Activated T-helper 2 cell treated with anti-CD3 and anti-CD28 coated beads, Interferon-gamma antibody, Interleukin-2, Interleukin-4, amounts not matched to agents 10 μg/mL and 5 μg/mL and 100 μg/mL, durations not matched to agents 14 hours and 24 hours and 36 hours (primary cell): ENCODE results near the gene CRYGA. TPM values are rescaled to one million over a fixed set of nuclear protein-coding genes. Genes with fewer than 3 reads are reported as not detected.
"Not testable (repeated sequence)": the region's sequence is repeated elsewhere in the genome, so short reads cannot be mapped to it uniquely, and the experiment has no call there.

ENCODE experiments used
- DNase-seq: peaks from one replicate; pipeline ENCODE4 v3.0.0; 2021; ENCODE audit warnings: low spot score
- H3K27ac Mint-ChIP-seq: one replicate; pipeline ENCODE4 v1.8.0; 2021; ENCODE audit warnings: mixed read lengths
- H3K27me3 Mint-ChIP-seq: one replicate; pipeline ENCODE4 v1.8.0; 2021; ENCODE audit warnings: low read depth, mixed read lengths
- H3K36me3 Mint-ChIP-seq: one replicate; pipeline ENCODE4 v1.8.0; 2021; ENCODE audit warnings: low read depth, mixed read lengths
- H3K4me1 Mint-ChIP-seq: one replicate; pipeline ENCODE4 v1.8.0; 2021; ENCODE audit warnings: low read depth, mixed read lengths
- H3K4me3 Mint-ChIP-seq: one replicate; pipeline ENCODE4 v1.8.0; 2021; ENCODE audit warnings: low read depth, mild to moderate bottlenecking, moderate library complexity, mixed read lengths
- H3K9me3 Mint-ChIP-seq: one replicate; pipeline ENCODE4 v1.8.0; 2021; ENCODE audit warnings: mixed read lengths
- intact Hi-C: fragments of 100-400 bp; cut with micrococcal nuclease; formaldehyde crosslinking; loops from one replicate; pipeline ENCODE4 v1.15.1; 2023
- total RNA-seq: library from RNA; stranded (reverse); gene quantifications from 2 replicates; pipeline ENCODE4 v1.2.3, GENCODE V29; 2022

Gene CRYGA
- total RNA-seq, 1 donor from 2014 or later: not detected

GRCh38 chr2:208150094-208150493 lies 13.3 kb downstream of the CRYGA start:
- Mint-ChIP-seq H3K27me3 (peaks cover 14% of the 10 kb centered on the region), H3K4me3 (no peak overlapping the region), H3K27ac (no peak overlapping the region), H3K4me1 (no peaks in the 10 kb centered on the region), H3K36me3 (no peaks in the 10 kb centered on the region), H3K9me3 (no peaks in the 10 kb centered on the region)
- intact Hi-C loops: no loop called here
- DNase-seq: no peak

GRCh38 chr2:208148803-208149202 lies 14.6 kb downstream of the CRYGA start:
- H3K27ac Mint-ChIP-seq: no peak overlapping the region
- H3K36me3 Mint-ChIP-seq: no peaks in the 10 kb centered on the region
- no peak overlapping the region for H3K4me3 Mint-ChIP-seq
- no peaks in the 10 kb centered on the region for H3K4me1 Mint-ChIP-seq
- H3K27me3 Mint-ChIP-seq: peaks cover 14% of the 10 kb centered on the region
- H3K9me3 Mint-ChIP-seq: no peaks in the 10 kb centered on the region
- intact Hi-C loops: loop anchor here (5.0 kb wide), 1 partner anchor 1762 kb away; no protein-coding TSS in a partner anchor
- DNase-seq: no peak

GRCh38 chr2:208147759-208148158 lies 15.6 kb downstream of the CRYGA start:
- Mint-ChIP-seq H3K36me3 (no peaks in the 10 kb centered on the region), H3K27ac (no peak overlapping the region), H3K4me1 (no peaks in the 10 kb centered on the region), H3K9me3 (no peaks in the 10 kb centered on the region), H3K27me3 (peaks cover 14% of the 10 kb centered on the region), H3K4me3 (no peak overlapping the region)
- intact Hi-C loops: loop anchor here (5.0 kb wide), 1 partner anchor 1760 kb away; no protein-coding TSS in a partner anchor
- no peak for DNase-seq

- Mint-ChIP-seq H3K9me3 (no peaks in the 10 kb centered on the region), H3K27me3 (peaks cover 10% of the 10 kb centered on the region), H3K4me3 (no peak overlapping the region), H3K4me1 (no peaks in the 10 kb centered on the region), H3K27ac (no peak overlapping the region), H3K36me3 (no peaks in the 10 kb centered on the region)
- DNase-seq: no peak
- intact Hi-C loops: loop anchor here (5.0 kb wide), 1 partner anchor 1760 kb away; no protein-coding TSS in a partner anchor
These were observed 16.4 kb downstream of the CRYGA start for GRCh38 chr2:208147008-208147407.

- no peaks in the 10 kb centered on the region for H3K9me3 Mint-ChIP-seq
- intact Hi-C loops: loop anchor here (5.0 kb wide), 1 partner anchor 1759 kb away; no protein-coding TSS in a partner anchor
- no peaks in the 10 kb centered on the region for H3K4me1 Mint-ChIP-seq
- no peak within 1 kb of the TSS for H3K4me3 Mint-ChIP-seq
- H3K27me3 Mint-ChIP-seq: peaks cover 8% of the 10 kb centered on the region
- H3K27ac Mint-ChIP-seq: no peak within 1 kb of the TSS
- no peak for DNase-seq
- no peaks in the 10 kb centered on the region for H3K36me3 Mint-ChIP-seq
These were observed 17.4 kb downstream of the CRYGA start, which contains the start of gene CRYGB for GRCh38 chr2:208146006-208146405. TSS of gene CRYGB (minus strand) at chr2:208146158. CDS start at chr2:208146120, 38 bp downstream.

- Mint-ChIP-seq H3K36me3 (no peaks in the 10 kb centered on the region), H3K27me3 (no peaks in the 10 kb centered on the region), H3K27ac (no peak overlapping the region), H3K9me3 (no peaks in the 10 kb centered on the region), H3K4me1 (no peaks in the 10 kb centered on the region), H3K4me3 (no peak overlapping the region)
- intact Hi-C loops: no loop called here
- no peak for DNase-seq
These were observed 20.2 kb downstream of the CRYGA start for GRCh38 chr2:208142925-208143799.

GRCh38 chr2:208142240-208142924 lies 21.0 kb downstream of the CRYGA start:
- no peak overlapping the region for H3K4me3 Mint-ChIP-seq
- H3K36me3 Mint-ChIP-seq: no peaks in the 10 kb centered on the region
- H3K4me1 Mint-ChIP-seq: no peaks in the 10 kb centered on the region
- H3K27ac Mint-ChIP-seq: no peak overlapping the region
- intact Hi-C loops: no loop called here
- no peak for DNase-seq
- no peaks in the 10 kb centered on the region for H3K27me3 Mint-ChIP-seq
- H3K9me3 Mint-ChIP-seq: no peaks in the 10 kb centered on the region

GRCh38 chr2:208139447-208139846 lies 23.9 kb downstream of the CRYGA start:
- DNase-seq: no peak
- Mint-ChIP-seq H3K27me3 (no peaks in the 10 kb centered on the region), H3K4me3 (no peak overlapping the region), H3K36me3 (no peaks in the 10 kb centered on the region), H3K9me3 (no peaks in the 10 kb centered on the region), H3K27ac (no peak overlapping the region), H3K4me1 (peaks cover 9% of the 10 kb centered on the region)
- intact Hi-C loops: no loop called here

- DNase-seq, H3K4me3 Mint-ChIP-seq, H3K27me3 Mint-ChIP-seq, H3K27ac Mint-ChIP-seq, intact Hi-C loops, H3K4me1 Mint-ChIP-seq, H3K36me3 Mint-ChIP-seq, H3K9me3 Mint-ChIP-seq: not testable (repeated sequence)
These were observed 25.1 kb downstream of the CRYGA start for GRCh38 chr2:208138334-208138733.

GRCh38 chr2:208136716-208137094 lies 26.7 kb downstream of the CRYGA start:
- Mint-ChIP-seq H3K4me1 (peaks cover 11% of the 10 kb centered on the region), H3K4me3 (no peak overlapping the region), H3K27ac (no peak overlapping the region), H3K9me3 (no peaks in the 10 kb centered on the region), H3K27me3 (no peaks in the 10 kb centered on the region), H3K36me3 (no peaks in the 10 kb centered on the region)
- no peak for DNase-seq
- intact Hi-C loops: no loop called here

GRCh38 chr2:208135794-208136715 lies 27.3 kb downstream of the CRYGA start:
- intact Hi-C loops: no loop called here
- H3K36me3 Mint-ChIP-seq: no peaks in the 10 kb centered on the region
- no peak for DNase-seq

GRCh38 chr2:208134928-208135586 lies 28.3 kb downstream of the CRYGA start:
- Mint-ChIP-seq H3K9me3 (no peaks in the 10 kb centered on the region), H3K36me3 (no peaks in the 10 kb centered on the region), H3K4me1 (peaks cover 11% of the 10 kb centered on the region), H3K4me3 (no peak overlapping the region), H3K27me3 (peaks cover 6% of the 10 kb centered on the region), H3K27ac (no peak overlapping the region)
- peak; percentile 11 for DNase-seq
- intact Hi-C loops: no loop called here

More at GRCh38 chr2:208135794-208136715, 27.3 kb downstream of the CRYGA start:
- H3K4me1 Mint-ChIP-seq: peaks cover 11% of the 10 kb centered on the region
- no peaks in the 10 kb centered on the region for H3K9me3 Mint-ChIP-seq
- no peak overlapping the region for H3K27ac Mint-ChIP-seq
- H3K27me3 Mint-ChIP-seq: no peaks in the 10 kb centered on the region
- no peak overlapping the region for H3K4me3 Mint-ChIP-seq
